Dermis microvascular lymphatic vessel endothelial cell (primary cell): ENCODE data around the gene DCAF8L2. TPM values are rescaled to one million over a fixed set of nuclear protein-coding genes. Genes with fewer than 3 reads are reported as not detected.

Source experiments
- total RNA-seq: library from RNA; depleted of rRNA; stranded (reverse); fragments of >200 nt; gene quantifications from 2 replicates; pipeline ENCODE4 v1.2.1, GENCODE V29; 2014

Gene DCAF8L2
- total RNA-seq, 1 donor from 2014 or later, result not detected

Other genes starting within 250 kb of the DCAF8L2 start
- gene PPP4R3C, start 127.0 kb upstream of the DCAF8L2 start, total RNA-seq, result not detected in 2 replicates
- not detected in 2 replicates for gene MAGEB10, start 217.6 kb downstream of the DCAF8L2 start, total RNA-seq